LNCaP clone FGC (cell line): Measurements from ENCODE around the gene SEPSECS.

ENCODE experiments used
- DNase-seq: peaks from one replicate; pipeline ENCODE4 v3.0.0-alpha.2; 2011; ENCODE audit warnings: low read depth
- H3K4me3 ChIP-seq: 2 replicates; pipeline ENCODE4 v1.5.1; 2011; ENCODE audit warnings: mild to moderate bottlenecking, low read depth, low read length, control low read depth
- CTCF ChIP-seq: IDR thresholded peaks from 2 replicates; pipeline ENCODE4 v1.5.1; 2012; ENCODE audit warnings: mild to moderate bottlenecking; ENCODE audit not compliant: control insufficient read depth, insufficient read depth; ENCODE audit errors: extremely low read depth

SEPSECS gene

DNA sequence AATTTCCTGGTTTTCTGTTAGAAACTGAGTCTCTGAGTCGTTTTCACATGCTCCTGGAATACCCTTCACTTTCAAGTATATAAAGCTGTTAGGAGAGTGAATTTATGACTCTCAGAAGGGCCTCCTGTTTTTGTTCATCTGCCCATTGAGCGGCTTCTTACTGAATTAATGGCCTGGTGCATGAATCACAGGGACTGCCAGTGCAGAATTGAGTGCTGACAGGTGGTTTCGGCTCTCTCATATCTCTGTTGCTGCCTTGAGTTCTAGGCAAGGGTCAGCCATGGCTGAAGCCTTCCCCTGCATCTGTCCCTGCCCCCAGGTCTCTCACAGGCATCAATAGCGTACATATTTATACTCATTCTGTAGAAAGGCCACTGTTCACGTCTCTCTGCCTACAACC is 22.7 kb upstream of the SEPSECS start:
- TF ChIP-seq CTCF, result no peak
- H3K4me3 ChIP-seq, result no peak overlapping the region
- no peak for DNase-seq

GRCh38 chr4:25180524-25181131 is 20.4 kb upstream of the SEPSECS start:
- H3K4me3 ChIP-seq, result no peak overlapping the region
- peak; percentile 76 for TF ChIP-seq CTCF
- no peak for DNase-seq

DNA sequence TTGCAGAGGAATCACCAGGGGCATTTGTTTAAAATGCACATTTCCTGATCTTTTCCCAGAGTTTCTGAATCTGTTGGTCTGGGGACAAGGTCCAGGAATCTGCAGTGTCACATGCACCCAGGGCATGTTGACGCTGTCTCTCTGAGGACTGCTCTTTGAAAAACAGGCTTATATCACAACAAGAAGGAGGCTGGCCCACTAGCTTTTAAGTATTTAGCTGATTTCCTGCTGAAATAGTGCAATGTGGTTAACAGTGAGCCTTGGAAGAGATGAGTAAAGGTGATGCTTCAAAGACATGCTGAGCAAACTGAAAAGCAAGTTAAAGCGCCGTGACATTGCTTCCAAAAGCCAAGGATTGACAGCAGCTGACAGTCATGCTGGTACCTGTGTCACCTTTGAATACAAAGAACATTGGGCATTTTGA is 18.6 kb upstream of the SEPSECS start:
- no peak for TF ChIP-seq CTCF
- DNase-seq, result no peak
- H3K4me3 ChIP-seq, result no peak overlapping the region

DNA sequence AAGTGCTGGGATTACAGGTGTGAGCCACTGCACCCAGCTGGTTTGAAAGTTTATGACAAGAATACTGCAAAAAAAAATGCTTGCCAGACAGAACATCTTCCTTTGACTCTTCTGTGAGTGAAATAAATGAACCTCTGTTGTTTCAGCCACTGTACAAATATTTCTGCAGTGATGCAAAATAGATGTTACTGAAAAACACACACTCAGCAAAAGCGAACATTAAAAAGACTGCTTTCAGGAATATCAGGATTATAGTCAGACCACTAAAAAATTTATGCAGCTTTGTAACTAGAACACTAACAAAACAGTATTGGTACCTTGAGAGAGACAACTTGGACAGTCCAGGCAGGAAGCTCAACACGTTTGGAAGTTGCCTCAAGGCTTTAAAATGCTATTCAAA is 16.9 kb upstream of the SEPSECS start:
- TF ChIP-seq CTCF, result no peak
- H3K4me3 ChIP-seq, result no peak overlapping the region
- DNase-seq, result no peak

GRCh38 chr4:25174674-25175073 is 14.4 kb upstream of the SEPSECS start:
- no peak for TF ChIP-seq CTCF
- H3K4me3 ChIP-seq, result no peak overlapping the region
- no peak for DNase-seq

GRCh38 chr4:25172961-25173915 is 13.0 kb upstream of the SEPSECS start:
- DNase-seq, result no peak
- no peak overlapping the region for H3K4me3 ChIP-seq
- TF ChIP-seq CTCF, result no peak
